ENCODE measurements around the gene SLC6A18. TPM values are rescaled to one million over a fixed set of nuclear protein-coding genes. Genes with fewer than 3 reads are reported as not detected.

The SLC6A18 gene
- total and polyA plus RNA-seq, 10 of the 15 experiments (the other 5 are each of a cell fraction or from before 2014, with no cell fraction given), result not detected

DNA sequence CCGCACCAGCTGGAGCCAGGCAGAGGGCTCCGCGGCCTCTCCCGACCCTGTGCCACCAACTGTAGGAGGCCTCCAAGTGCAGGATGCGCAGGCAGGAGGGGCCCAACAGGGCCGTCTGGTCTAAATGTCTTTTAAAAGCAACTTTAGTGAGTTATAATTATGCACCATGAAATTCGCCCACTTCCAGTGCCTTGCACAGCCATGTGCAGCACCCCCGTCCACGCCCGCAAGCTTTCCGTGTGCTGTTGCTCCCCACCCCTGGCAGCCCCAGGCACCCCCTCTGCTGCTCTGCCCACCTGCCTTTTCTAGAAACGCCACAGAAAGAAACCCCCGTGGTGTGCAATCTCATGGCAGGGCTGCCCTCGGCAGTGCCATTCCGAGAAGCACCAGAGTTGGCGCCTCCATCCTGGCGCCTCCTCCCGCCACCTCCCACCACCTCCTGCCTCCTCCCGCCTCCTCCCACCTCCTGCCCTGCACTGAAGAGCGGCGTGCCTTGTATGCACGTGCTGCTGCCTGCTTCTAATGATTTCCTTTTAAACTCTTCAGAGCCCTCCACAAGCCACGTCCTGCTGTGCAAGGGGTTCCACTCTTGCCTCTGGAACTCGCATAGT is 7.5 kb upstream of the SLC6A18 start (continued):
- TF ChIP-seq, protein P1, sequence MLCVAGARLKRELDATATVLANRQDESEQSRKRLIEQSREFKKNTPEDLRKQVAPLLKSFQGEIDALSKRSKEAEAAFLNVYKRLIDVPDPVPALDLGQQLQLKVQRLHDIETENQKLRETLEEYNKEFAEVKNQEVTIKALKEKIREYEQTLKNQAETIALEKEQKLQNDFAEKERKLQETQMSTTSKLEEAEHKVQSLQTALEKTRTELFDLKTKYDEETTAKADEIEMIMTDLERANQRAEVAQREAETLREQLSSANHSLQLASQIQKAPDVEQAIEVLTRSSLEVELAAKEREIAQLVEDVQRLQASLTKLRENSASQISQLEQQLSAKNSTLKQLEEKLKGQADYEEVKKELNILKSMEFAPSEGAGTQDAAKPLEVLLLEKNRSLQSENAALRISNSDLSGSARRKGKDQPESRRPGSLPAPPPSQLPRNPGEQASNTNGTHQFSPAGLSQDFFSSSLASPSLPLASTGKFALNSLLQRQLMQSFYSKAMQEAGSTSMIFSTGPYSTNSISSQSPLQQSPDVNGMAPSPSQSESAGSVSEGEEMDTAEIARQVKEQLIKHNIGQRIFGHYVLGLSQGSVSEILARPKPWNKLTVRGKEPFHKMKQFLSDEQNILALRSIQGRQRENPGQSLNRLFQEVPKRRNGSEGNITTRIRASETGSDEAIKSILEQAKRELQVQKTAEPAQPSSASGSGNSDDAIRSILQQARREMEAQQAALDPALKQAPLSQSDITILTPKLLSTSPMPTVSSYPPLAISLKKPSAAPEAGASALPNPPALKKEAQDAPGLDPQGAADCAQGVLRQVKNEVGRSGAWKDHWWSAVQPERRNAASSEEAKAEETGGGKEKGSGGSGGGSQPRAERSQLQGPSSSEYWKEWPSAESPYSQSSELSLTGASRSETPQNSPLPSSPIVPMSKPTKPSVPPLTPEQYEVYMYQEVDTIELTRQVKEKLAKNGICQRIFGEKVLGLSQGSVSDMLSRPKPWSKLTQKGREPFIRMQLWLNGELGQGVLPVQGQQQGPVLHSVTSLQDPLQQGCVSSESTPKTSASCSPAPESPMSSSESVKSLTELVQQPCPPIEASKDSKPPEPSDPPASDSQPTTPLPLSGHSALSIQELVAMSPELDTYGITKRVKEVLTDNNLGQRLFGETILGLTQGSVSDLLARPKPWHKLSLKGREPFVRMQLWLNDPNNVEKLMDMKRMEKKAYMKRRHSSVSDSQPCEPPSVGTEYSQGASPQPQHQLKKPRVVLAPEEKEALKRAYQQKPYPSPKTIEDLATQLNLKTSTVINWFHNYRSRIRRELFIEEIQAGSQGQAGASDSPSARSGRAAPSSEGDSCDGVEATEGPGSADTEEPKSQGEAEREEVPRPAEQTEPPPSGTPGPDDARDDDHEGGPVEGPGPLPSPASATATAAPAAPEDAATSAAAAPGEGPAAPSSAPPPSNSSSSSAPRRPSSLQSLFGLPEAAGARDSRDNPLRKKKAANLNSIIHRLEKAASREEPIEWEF (IDR thresholded peaks at IDR 0.05; ENCODE audit: insufficient replicate concordance, low read depth, low read length), result no peak
- TF ChIP-seq, protein P2, sequence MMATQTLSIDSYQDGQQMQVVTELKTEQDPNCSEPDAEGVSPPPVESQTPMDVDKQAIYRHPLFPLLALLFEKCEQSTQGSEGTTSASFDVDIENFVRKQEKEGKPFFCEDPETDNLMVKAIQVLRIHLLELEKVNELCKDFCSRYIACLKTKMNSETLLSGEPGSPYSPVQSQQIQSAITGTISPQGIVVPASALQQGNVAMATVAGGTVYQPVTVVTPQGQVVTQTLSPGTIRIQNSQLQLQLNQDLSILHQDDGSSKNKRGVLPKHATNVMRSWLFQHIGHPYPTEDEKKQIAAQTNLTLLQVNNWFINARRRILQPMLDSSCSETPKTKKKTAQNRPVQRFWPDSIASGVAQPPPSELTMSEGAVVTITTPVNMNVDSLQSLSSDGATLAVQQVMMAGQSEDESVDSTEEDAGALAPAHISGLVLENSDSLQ (IDR thresholded peaks at IDR 0.05), result no peak
- no peak for TF ChIP-seq CHD2 (IDR thresholded peaks at IDR 0.05; ENCODE audit: borderline replicate concordance, low read depth, low read length)
- TF ChIP-seq JUNB (IDR thresholded peaks at IDR 0.05), result no peak
- no peak for TF ChIP-seq RB1 (IDR thresholded peaks at IDR 0.05; ENCODE audit: borderline replicate concordance)
- no peak for TF ChIP-seq TAF1 (IDR thresholded peaks at IDR 0.05; ENCODE audit: borderline replicate concordance, low read depth, low read length)
- TF ChIP-seq, protein P3, sequence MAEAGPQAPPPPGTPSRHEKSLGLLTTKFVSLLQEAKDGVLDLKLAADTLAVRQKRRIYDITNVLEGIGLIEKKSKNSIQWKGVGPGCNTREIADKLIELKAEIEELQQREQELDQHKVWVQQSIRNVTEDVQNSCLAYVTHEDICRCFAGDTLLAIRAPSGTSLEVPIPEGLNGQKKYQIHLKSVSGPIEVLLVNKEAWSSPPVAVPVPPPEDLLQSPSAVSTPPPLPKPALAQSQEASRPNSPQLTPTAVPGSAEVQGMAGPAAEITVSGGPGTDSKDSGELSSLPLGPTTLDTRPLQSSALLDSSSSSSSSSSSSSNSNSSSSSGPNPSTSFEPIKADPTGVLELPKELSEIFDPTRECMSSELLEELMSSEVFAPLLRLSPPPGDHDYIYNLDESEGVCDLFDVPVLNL (IDR thresholded peaks at IDR 0.05; ENCODE audit: low read depth, low read length), result no peak
- no peak for TF ChIP-seq ZSCAN29 (IDR thresholded peaks at IDR 0.05)
- TF ChIP-seq PML (IDR thresholded peaks at IDR 0.05; ENCODE audit: low read length), result no peak
